Cortex of kidney (tissue), 1 donor: ENCODE data around the gene LCORL.
"Not testable (repeated sequence)": the region's sequence is repeated elsewhere in the genome, so short reads cannot be mapped to it uniquely, and the experiment has no call there.

Experiments used
- DNase-seq: peaks from one replicate; lab custom pipeline; 2025; lab: John Stamatoyannopoulos, UW

The LCORL gene

GRCh38 chr4:17851959-17852358, 169.6 kb downstream of the LCORL start:
- DNase-seq: no peak

GRCh38 chr4:17850295-17850694, 171.3 kb downstream of the LCORL start:
- not testable (repeated sequence) for DNase-seq

- DNase-seq: no peak
Observed at GRCh38 chr4:17846266-17846665, 175.3 kb downstream of the LCORL start.

GRCh38 chr4:17823871-17824669, 197.5 kb downstream of the LCORL start:
- DNase-seq: no peak

GRCh38 chr4:17817027-17817426, 204.5 kb downstream of the LCORL start:
- DNase-seq: no peak

GRCh38 chr4:17816142-17816541, 205.4 kb downstream of the LCORL start:
- DNase-seq: no peak

GRCh38 chr4:17814140-17814539, 207.4 kb downstream of the LCORL start:
- no peak for DNase-seq

- DNase-seq: no peak
Observed at GRCh38 chr4:17812801-17813200, 208.8 kb downstream of the LCORL start.

GRCh38 chr4:17812125-17812524, 209.4 kb downstream of the LCORL start:
- no peak for DNase-seq

GRCh38 chr4:17811078-17811603, 210.4 kb downstream of the LCORL start:
- no peak for DNase-seq

- peak; percentile 74 for DNase-seq
Observed at GRCh38 chr4:17810260-17811077, 211.1 kb downstream of the LCORL start, which contains the start of the genes DCAF16 and NCAPG. Gene DCAF16, minus strand, starts transcription at chr4:17810757. Its CDS starts 6,616 bp downstream, at chr4:17804141. Gene NCAPG, plus strand, starts transcription at chr4:17810979. Its CDS starts 99 bp downstream, at chr4:17811078.

GRCh38 chr4:17809667-17810066, 211.9 kb downstream of the LCORL start:
- no peak for DNase-seq

- DNase-seq: no peak
Observed at GRCh38 chr4:17807446-17807845, 214.1 kb downstream of the LCORL start.

GRCh38 chr4:17805580-17806155, 215.9 kb downstream of the LCORL start:
- no peak for DNase-seq

- no peak for DNase-seq
Observed at GRCh38 chr4:17797808-17798207, 223.7 kb downstream of the LCORL start.

GRCh38 chr4:17794730-17795129, 226.8 kb downstream of the LCORL start:
- DNase-seq: no peak
